ENCODE results near the gene SMNDC1.
"Not testable (repeated sequence)": the region's sequence is repeated elsewhere in the genome, so short reads cannot be mapped to it uniquely, and the experiment has no call there.

Gene SMNDC1

DNA sequence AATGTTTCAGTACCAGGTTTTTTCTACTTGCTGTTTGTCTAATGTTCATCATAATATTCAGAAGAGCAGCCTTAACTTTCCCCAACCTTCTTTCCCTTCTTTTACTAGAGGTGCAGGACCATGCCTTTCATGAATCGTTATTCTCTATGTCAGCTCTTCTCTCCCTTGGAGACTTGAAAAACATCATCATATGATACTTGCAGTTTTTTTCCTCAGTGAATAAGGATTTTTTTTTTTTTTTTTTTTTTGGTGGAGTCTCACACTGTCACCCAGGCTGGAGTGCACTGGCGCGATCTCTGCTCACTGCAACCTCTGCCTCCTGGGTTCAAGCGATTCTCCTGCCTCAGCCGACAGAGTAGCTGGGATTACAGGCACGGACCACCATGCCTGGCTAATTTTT lies 30.1 kb downstream of the SMNDC1 start:
- Histone ChIP-seq H3K4me3 (ENCODE audit: insufficient read depth, low read length, poor library complexity, severe bottlenecking) (no peak overlapping the region), H4K20me1 (ENCODE audit: low read depth, low read length) (no peaks in the 10 kb centered on the region), H3K9me2 (replicated peaks; ENCODE audit: insufficient read depth, low read length) (no peaks in the 10 kb centered on the region), H3K27me3 (ENCODE audit: low read length) (no peaks in the 10 kb centered on the region), H3K36me3 (ENCODE audit: low read length) (no peaks in the 10 kb centered on the region), H2AFZ (ENCODE audit: low read depth, low read length, severe bottlenecking) (no peak overlapping the region), H3K4me2 (ENCODE audit: low read depth, low read length, poor library complexity, severe bottlenecking) (no peak overlapping the region), H3K27ac (ENCODE audit: low read depth, low read length) (no peak overlapping the region), H3K79me2 (ENCODE audit: insufficient read depth, low read length) (no peaks in the 10 kb centered on the region), H3F3A (ENCODE audit: insufficient read depth) (0 out of 2 replicates have a peak, but pooled peaks cover under 1% of the 10 kb centered on the region), H3K9ac (ENCODE audit: low read length) (no peak overlapping the region), H3K9me3 (ENCODE audit: insufficient read depth, low read length) (no peaks in the 10 kb centered on the region)
- TF ChIP-seq EZH2phosphoT487 (conservative IDR thresholded peaks at IDR 0.05; ENCODE audit: low read length) (no peak), CTCF (IDR thresholded peaks at IDR 0.05; ENCODE audit: insufficient read depth, low read length, poor library complexity, severe bottlenecking) (no peak)

- Histone ChIP-seq H3K36me3 (ENCODE audit: low read length) (no peaks in the 10 kb centered on the region), H3K9ac (ENCODE audit: low read length) (no peak overlapping the region), H3K4me2 (ENCODE audit: low read depth, low read length, poor library complexity, severe bottlenecking) (no peak overlapping the region), H4K20me1 (ENCODE audit: low read depth, low read length) (no peaks in the 10 kb centered on the region), H3K79me2 (ENCODE audit: insufficient read depth, low read length) (no peaks in the 10 kb centered on the region), H3F3A (ENCODE audit: insufficient read depth) (no peaks in the 10 kb centered on the region), H3K27me3 (ENCODE audit: low read length) (no peaks in the 10 kb centered on the region), H3K9me2 (replicated peaks; ENCODE audit: insufficient read depth, low read length) (no peaks in the 10 kb centered on the region), H3K9me3 (ENCODE audit: insufficient read depth, low read length) (no peaks in the 10 kb centered on the region), H3K27ac (ENCODE audit: low read depth, low read length) (no peak overlapping the region), H2AFZ (ENCODE audit: low read depth, low read length, severe bottlenecking) (no peak overlapping the region), H3K4me3 (ENCODE audit: insufficient read depth, low read length, poor library complexity, severe bottlenecking) (no peak overlapping the region)
- TF ChIP-seq CTCF (IDR thresholded peaks at IDR 0.05; ENCODE audit: insufficient read depth, low read length, poor library complexity, severe bottlenecking) (no peak), EZH2phosphoT487 (conservative IDR thresholded peaks at IDR 0.05; ENCODE audit: low read length) (no peak)
Measured at GRCh38 chr10:110274072-110274627, 30.6 kb downstream of the SMNDC1 start.

DNA sequence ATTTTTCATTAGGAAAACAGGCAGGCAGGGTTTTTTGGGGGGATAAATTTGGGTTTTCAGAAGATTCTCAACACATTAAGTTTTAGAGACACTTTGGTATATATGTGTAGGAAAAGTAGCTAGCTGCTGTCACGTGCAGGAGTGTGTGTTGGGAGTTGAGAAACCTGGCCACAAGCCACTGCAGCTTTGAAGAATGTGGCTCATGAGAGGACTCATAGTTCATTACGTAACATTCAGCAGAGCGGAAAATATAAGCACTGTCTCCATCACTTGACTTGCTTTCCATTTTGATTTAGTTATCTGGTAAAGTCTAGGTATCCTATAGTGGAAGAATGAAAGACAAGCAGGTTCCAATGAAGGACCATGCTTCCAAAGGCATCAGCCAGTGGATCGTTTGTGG lies 31.2 kb downstream of the SMNDC1 start:
- Histone ChIP-seq H3K9me3 (ENCODE audit: insufficient read depth, low read length) (no peaks in the 10 kb centered on the region), H3K4me3 (ENCODE audit: insufficient read depth, low read length, poor library complexity, severe bottlenecking) (no peak overlapping the region), H3K4me2 (ENCODE audit: low read depth, low read length, poor library complexity, severe bottlenecking) (no peak overlapping the region), H3F3A (ENCODE audit: insufficient read depth) (no peaks in the 10 kb centered on the region), H3K9ac (ENCODE audit: low read length) (no peak overlapping the region), H3K79me2 (ENCODE audit: insufficient read depth, low read length) (no peaks in the 10 kb centered on the region), H3K27me3 (ENCODE audit: low read length) (no peaks in the 10 kb centered on the region), H2AFZ (ENCODE audit: low read depth, low read length, severe bottlenecking) (no peak overlapping the region), H3K9me2 (replicated peaks; ENCODE audit: insufficient read depth, low read length) (no peaks in the 10 kb centered on the region), H3K36me3 (ENCODE audit: low read length) (no peaks in the 10 kb centered on the region), H3K27ac (ENCODE audit: low read depth, low read length) (no peak overlapping the region), H4K20me1 (ENCODE audit: low read depth, low read length) (no peaks in the 10 kb centered on the region)
- TF ChIP-seq CTCF (IDR thresholded peaks at IDR 0.05; ENCODE audit: insufficient read depth, low read length, poor library complexity, severe bottlenecking) = no peak
- no peak for TF ChIP-seq EZH2phosphoT487 (conservative IDR thresholded peaks at IDR 0.05; ENCODE audit: low read length)

DNA sequence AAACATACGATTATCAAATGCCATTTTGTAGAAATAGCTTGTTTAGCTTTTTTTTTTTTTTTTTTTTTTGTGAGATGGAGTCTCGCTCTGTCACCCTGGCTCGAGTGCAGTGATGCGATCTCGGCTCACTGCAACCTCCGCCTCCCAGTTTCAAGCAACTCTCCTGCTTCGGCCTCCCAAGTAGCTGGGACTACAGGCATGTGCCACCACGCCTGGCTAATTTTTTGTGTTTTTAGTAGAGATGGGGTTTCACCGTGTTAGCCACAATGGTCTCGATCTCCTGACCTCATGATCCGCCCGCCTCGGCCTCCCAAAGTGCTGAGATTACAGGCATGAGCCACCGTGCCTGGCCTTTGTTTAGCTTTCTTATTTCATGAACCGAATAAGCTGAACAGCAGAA lies 31.7 kb downstream of the SMNDC1 start:
- not testable (repeated sequence) for H3K4me2 ChIP-seq (ENCODE audit: low read depth, low read length, poor library complexity, severe bottlenecking); H3K79me2 ChIP-seq (ENCODE audit: insufficient read depth, low read length); H3K9me2 ChIP-seq (replicated peaks; ENCODE audit: insufficient read depth, low read length); H4K20me1 ChIP-seq (ENCODE audit: low read depth, low read length); H3K4me3 ChIP-seq (ENCODE audit: insufficient read depth, low read length, poor library complexity, severe bottlenecking); H3K9ac ChIP-seq (ENCODE audit: low read length); H3K36me3 ChIP-seq (ENCODE audit: low read length); H3F3A ChIP-seq (ENCODE audit: insufficient read depth); H2AFZ ChIP-seq (ENCODE audit: low read depth, low read length, severe bottlenecking); H3K27me3 ChIP-seq (ENCODE audit: low read length); H3K9me3 ChIP-seq (ENCODE audit: insufficient read depth, low read length); H3K27ac ChIP-seq (ENCODE audit: low read depth, low read length)
